B cell (primary cell): Measurements from ENCODE around the gene CROCC.

Experiments
- EZH2 ChIP-seq: IDR thresholded peaks from 2 replicates; pipeline ENCODE4 v1.6.1; 2012; ENCODE audit warnings: borderline replicate concordance, low read depth, mild to moderate bottlenecking, moderate library complexity, low read length; ENCODE audit not compliant: insufficient read depth, poor library complexity, severe bottlenecking
- TF ChIP-seq, protein P1 (sequence below): fragments of 200-600 bp; IDR thresholded peaks from one replicate; pipeline ENCODE4 v1.8.0; 2022; ENCODE audit warnings: antibody characterized with exemption, mild to moderate bottlenecking

GRCh38 chr1:16988210-16988609 is 66.5 kb downstream of the CROCC start:
- no peak for TF ChIP-seq EZH2
- TF ChIP-seq, protein P1, sequence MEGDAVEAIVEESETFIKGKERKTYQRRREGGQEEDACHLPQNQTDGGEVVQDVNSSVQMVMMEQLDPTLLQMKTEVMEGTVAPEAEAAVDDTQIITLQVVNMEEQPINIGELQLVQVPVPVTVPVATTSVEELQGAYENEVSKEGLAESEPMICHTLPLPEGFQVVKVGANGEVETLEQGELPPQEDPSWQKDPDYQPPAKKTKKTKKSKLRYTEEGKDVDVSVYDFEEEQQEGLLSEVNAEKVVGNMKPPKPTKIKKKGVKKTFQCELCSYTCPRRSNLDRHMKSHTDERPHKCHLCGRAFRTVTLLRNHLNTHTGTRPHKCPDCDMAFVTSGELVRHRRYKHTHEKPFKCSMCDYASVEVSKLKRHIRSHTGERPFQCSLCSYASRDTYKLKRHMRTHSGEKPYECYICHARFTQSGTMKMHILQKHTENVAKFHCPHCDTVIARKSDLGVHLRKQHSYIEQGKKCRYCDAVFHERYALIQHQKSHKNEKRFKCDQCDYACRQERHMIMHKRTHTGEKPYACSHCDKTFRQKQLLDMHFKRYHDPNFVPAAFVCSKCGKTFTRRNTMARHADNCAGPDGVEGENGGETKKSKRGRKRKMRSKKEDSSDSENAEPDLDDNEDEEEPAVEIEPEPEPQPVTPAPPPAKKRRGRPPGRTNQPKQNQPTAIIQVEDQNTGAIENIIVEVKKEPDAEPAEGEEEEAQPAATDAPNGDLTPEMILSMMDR, result no peak
